CD1c-positive myeloid dendritic cell (primary cell): ENCODE measurements around the gene PCDHGA1.

Experiments
- DNase-seq: peaks from one replicate; pipeline ENCODE4 v3.0.0-alpha.2; 2016; ENCODE audit errors: extremely low spot score

PCDHGA1 gene

GRCh38 chr5:141490771-141491170 lies 160.5 kb downstream of the PCDHGA1 start:
- no peak for DNase-seq

GRCh38 chr5:141491323-141492167 lies 161.2 kb downstream of the PCDHGA1 start:
- no peak for DNase-seq

DNA sequence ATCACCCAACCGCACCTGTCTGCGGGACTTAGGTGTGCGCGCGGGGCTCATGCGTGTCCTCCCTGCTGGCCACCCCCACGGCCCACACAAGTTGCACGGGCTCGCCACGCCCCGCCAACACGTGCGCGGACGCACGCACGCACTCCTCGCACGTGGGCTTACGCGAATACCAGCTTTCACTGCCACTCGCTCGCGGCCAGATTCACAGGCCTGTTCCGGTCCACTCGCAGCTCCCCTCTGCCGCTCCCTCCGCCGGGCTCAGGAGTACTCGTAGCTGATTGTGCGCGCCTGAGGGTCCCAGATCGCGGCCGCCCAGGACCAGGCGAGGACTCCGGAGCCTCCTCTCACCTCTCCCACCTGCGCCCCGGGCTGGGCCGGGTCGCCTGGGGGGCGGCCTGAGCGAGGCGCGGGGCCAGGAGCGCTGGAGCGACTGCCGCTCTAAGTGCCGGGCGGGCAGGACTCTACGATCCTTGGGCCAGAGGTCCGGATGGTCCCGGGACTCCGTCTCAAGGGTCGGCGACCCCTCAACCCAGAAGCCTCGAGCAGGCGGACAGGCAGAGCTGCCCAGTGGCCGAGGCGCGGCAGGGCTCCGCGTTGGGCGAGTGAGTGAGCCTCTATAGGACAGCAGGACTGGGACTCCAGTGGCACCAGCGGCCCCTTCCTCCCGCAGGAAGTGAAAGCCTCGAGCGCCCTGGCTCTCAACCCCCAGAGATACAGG lies 162.0 kb downstream of the PCDHGA1 start:
- peak; percentile 27 for DNase-seq

DNA sequence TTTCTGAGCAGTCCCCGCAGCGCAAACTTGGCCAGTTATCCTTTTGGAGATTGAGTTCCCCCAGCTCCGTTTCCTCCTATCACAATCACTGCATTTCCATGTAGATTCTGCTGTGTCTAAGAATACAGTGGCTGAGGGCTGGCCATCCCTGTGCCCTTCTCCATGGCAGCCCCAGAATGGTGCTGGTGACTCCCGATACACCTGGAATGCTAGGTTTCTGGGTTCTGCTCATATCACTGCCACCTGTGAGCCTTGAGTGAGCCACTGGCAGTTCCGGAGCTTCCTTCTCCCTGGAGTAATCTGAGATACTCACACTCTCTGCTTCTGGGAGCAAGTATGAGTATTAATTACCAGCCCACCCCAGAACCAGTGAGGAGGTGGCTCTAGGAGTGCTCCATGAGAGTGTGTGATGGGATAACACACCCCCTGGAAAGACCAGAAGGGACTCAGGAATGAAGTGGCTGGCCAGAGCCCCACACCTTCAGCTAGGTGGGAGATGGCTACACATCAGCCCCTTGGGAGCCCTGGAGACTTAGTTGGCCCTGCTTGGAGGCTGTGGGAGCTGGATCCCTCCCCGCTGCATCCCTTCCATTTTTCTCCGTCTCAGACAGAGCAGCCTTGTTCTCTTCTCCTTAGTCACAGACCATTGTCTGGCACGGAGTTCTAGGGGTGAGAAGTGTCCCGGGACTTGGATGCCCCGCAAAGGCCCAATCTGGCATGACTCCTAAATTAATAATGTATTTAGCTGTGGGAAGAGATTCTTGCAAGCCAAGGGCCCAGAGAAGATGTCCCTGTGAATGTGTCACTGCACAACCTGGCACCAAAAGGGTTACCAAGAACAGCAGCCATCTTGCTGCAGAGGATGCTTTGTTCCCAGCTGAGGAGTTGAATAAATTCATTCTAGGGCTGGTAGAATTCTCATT lies 163.4 kb downstream of the PCDHGA1 start:
- DNase-seq: no peak

- no peak for DNase-seq
Measured at GRCh38 chr5:141494761-141495452, 164.6 kb downstream of the PCDHGA1 start.

DNA sequence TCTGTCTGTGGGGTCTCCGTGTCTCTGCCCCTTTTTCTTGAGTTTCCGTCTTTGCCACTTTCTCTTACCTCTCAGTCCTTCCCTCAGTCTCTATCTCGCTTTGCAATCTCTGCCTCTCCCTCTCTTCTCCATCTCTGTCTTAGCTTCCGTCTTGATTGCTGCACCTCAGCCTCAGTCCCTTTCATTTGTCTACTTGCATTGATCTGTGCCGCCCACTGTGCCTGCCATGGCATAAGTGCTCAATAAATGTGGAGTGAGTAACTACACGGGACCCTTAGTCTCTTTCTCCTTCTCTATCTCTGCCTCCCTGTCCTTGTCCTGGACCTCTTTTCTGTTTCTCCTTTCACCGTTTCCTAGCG lies 165.1 kb downstream of the PCDHGA1 start:
- no peak for DNase-seq

DNA sequence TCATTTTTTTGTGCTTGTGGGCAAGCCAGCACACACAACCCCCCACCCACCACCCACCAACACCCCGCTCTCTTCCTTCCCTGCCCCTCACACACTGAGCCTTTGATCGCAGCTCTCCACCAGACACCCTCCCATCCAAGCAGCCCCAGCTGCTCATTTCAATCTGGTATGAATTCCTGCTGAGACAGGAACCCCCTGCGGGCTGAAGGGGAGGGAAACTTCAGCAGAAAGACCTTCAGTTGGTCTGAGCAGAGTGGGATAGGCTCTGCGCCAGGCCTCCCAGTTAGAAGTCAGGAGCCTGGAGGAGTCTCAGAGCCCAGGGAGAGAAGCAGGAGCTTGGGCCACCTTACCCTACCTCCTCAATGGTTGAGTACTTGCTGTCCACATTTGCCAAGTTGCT lies 165.7 kb downstream of the PCDHGA1 start:
- DNase-seq: no peak

GRCh38 chr5:141501761-141502160 lies 171.4 kb downstream of the PCDHGA1 start:
- DNase-seq: no peak

GRCh38 chr5:141503681-141504080 lies 173.4 kb downstream of the PCDHGA1 start:
- DNase-seq: no peak

DNA sequence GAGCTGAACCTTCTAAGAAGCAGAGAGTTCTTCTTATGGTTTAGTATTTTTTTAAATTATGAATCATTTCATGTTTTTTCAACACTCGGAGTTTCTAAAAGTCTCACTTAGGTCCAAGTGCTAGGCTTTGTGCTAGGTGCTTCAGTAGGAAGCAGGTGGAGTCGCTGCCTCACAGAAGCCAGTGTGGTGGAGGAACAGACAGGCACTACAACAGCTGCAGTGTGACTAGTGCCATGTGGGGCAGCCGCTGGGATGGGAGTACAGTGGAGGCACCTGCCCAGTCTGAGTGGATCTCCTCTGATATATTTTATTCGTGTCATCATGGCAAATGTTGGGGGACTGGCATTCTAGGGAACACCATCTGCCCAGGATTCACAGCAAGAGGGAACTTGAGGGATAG lies 173.9 kb downstream of the PCDHGA1 start:
- no peak for DNase-seq

DNA sequence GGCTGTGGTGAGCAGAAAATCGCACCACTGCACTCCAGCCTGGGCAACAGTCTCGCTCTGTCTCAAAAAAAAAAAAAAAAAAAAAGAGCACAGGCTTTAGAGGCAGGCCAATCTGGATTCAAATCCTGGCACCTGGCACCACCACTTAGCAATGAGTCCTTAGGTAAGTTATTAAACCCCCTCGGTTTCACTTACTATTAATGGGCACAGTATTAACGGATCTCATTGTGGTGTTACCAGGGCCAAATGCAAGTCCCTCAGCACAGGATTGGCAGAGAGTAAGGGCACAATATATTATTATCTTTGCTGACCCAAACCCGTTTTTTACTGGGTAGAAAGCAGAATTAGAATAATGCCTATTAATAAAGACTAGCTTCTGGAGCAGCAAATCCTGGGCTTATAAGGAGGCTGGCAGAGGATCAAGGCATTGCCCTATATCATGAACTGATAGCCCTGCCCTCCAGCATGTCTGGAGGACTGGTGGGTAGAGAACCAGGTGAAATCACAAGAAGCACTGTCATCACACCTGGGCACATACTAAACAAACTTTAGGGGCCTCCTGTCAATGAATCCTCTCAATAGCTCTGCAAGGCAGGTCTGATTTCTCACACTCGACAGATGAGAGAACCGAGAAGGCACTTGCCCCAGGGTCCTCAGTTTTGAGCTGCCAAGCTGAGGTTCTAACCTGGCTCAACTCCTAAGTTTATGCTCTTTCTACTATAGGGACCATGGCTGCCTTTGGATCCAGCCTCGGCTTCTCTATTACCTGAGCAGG lies 176.3 kb downstream of the PCDHGA1 start:
- DNase-seq: no peak

- no peak for DNase-seq
Measured at GRCh38 chr5:141507387-141508091, 177.2 kb downstream of the PCDHGA1 start.

GRCh38 chr5:141508440-141508797 lies 178.1 kb downstream of the PCDHGA1 start:
- peak; percentile 45 for DNase-seq

DNA sequence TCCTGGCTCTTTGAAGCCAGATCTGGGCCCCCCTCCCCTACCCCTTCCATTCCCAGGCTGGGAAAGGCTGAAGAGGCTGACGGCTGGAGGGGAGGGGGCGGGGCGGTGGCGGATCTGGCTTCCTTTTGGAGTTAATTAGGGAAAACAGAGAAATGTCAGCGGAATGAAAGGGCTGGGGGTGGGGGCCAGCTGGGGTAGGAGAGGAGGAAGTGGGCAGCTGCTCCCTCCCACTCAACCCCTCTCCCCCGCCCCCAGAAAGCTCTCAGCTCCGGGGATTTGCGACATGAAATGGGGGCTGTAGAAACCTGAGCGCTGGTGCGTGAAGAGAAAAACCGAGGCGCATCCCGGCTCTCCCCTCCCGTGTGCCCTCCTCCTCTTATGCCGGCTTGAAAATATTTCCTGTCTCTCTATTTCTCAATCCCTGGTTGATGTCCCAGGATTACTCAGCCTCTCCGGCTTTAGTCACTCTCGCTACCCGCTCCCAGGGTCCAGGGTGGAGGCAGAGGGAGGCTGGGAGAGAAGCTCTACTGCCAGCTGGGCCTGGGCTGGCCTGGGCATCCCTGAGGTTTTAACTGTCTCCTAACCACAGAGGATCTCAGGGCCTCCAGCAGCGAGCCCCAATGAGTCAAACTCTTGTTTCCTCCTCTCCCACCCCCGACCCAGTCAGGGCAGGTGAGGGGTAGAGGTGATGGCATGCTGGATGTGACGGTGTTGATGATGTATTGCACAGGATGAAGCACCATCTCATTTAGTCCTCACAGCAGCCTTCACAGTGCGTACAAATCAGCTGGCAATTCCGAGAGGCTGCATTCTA lies 178.7 kb downstream of the PCDHGA1 start:
- peak; percentile 43 for DNase-seq

GRCh38 chr5:141510160-141510559 lies 179.8 kb downstream of the PCDHGA1 start:
- DNase-seq: no peak

DNA sequence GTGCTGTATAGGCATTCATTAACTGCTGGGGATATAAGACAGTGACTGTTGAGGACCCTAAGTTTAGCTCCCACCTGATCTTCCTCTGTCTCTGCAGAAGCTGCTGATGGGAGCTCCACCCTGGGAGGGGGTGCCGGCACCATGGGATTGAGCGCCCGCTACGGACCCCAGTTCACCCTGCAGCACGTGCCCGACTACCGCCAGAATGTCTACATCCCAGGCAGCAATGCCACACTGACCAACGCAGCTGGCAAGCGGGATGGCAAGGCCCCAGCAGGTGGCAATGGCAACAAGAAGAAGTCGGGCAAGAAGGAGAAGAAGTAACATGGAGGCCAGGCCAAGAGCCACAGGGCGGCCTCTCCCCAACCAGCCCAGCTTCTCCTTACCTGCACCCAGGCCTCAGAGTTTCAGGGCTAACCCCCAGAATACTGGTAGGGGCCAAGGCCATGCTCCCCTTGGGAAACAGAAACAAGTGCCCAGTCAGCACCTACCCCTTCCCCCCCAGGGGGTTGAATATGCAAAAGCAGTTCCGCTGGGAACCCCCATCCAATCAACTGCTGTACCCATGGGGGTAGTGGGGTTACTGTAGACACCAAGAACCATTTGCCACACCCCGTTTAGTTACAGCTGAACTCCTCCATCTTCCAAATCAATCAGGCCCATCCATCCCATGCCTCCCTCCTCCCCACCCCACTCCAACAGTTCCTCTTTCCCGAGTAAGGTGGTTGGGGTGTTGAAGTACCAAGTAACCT lies 180.7 kb downstream of the PCDHGA1 start:
- no peak for DNase-seq

DNA sequence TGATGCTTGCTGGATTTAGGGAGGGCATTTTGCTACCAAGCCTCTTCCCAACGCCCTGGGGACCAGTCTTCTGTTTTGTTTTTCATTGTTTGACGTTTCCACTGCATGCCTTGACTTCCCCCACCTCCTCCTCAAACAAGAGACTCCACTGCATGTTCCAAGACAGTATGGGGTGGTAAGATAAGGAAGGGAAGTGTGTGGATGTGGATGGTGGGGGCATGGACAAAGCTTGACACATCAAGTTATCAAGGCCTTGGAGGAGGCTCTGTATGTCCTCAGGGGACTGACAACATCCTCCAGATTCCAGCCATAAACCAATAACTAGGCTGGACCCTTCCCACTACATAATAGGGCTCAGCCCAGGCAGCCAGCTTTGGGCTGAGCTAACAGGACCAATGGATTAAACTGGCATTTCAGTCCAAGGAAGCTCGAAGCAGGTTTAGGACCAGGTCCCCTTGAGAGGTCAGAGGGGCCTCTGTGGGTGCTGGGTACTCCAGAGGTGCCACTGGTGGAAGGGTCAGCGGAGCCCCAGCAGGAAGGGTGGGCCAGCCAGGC lies 181.5 kb downstream of the PCDHGA1 start:
- DNase-seq: no peak

DNA sequence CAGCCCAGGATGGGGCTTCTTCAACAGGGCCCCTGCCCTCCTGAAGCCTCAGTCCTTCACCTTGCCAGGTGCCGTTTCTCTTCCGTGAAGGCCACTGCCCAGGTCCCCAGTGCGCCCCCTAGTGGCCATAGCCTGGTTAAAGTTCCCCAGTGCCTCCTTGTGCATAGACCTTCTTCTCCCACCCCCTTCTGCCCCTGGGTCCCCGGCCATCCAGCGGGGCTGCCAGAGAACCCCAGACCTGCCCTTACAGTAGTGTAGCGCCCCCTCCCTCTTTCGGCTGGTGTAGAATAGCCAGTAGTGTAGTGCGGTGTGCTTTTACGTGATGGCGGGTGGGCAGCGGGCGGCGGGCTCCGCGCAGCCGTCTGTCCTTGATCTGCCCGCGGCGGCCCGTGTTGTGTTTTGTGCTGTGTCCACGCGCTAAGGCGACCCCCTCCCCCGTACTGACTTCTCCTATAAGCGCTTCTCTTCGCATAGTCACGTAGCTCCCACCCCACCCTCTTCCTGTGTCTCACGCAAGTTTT lies 182.1 kb downstream of the PCDHGA1 start:
- peak; percentile 71 for DNase-seq
